C4-2B (cell line): ENCODE results near the gene ZNF736.

Experiments
- CTCF ChIP-seq: fragments of 450-650 bp; conservative IDR thresholded peaks from 2 replicates; pipeline ENCODE4 v1.5.1; 2017; ENCODE audit warnings: mild to moderate bottlenecking
- ZFX ChIP-seq: fragments of 450-650 bp; IDR thresholded peaks from 2 replicates; pipeline ENCODE4 v1.6.1; 2017

- TF ChIP-seq CTCF, result no peak
- no peak for TF ChIP-seq ZFX
Measured at GRCh38 chr7:64373017-64373416, 59.3 kb downstream of the ZNF736 start.
